OCI-LY3 (cell line): ENCODE data around the gene EDN1.

Experiments
- H2AFZ ChIP-seq: fragments of 200-600, 300-600 bp; shearing (Covaris generic); 2 replicates; pipeline ENCODE4 v1.6.0; 2014; ENCODE audit warnings: antibody characterized with exemption, low read depth, low read length
- H3K27ac ChIP-seq: fragments of 200-600, 300-600 bp; sonication (generic); 2 replicates; pipeline ENCODE4 v1.5.1; 2014; ENCODE audit warnings: mild to moderate bottlenecking, low read length, moderate library complexity, mixed read lengths
- H3K27me3 ChIP-seq: fragments of 200-600, 300-600 bp; sonication (generic); 2 replicates; pipeline ENCODE4 v1.6.1; 2014; ENCODE audit warnings: low read depth, low read length, mixed read lengths
- H3K36me3 ChIP-seq: fragments of 200-600, 300-600 bp; sonication (generic); replicated peaks from 2 replicates; pipeline ENCODE3; 2014; ENCODE audit warnings: low read depth, low read length, mixed read lengths
- H3K4me1 ChIP-seq: fragments of 300-600, 200-600 bp; sonication (generic); 2 replicates; pipeline ENCODE4 v1.6.1; 2014; ENCODE audit warnings: low read length, mixed read lengths
- H3K4me2 ChIP-seq: fragments of 200-600, 300-600 bp; sonication (generic); 2 replicates; pipeline ENCODE4 v1.6.1; 2014; ENCODE audit warnings: low read length, mixed read lengths
- H3K4me3 ChIP-seq: fragments of 300-600, 200-600 bp; sonication (generic); 2 replicates; pipeline ENCODE4 v1.5.1; 2014; ENCODE audit warnings: antibody characterized with exemption, mild to moderate bottlenecking, low read length, moderate library complexity
- H3K79me2 ChIP-seq: fragments of 300-600, 200-600 bp; shearing (Covaris generic); 2 replicates; pipeline ENCODE4 v1.6.1; 2014; ENCODE audit warnings: mild to moderate bottlenecking, low read length, mixed read lengths
- H3K9ac ChIP-seq: fragments of 300-600, 200-600 bp; shearing (Covaris generic); 2 replicates; pipeline ENCODE4 v1.6.0; 2014; ENCODE audit warnings: mild to moderate bottlenecking, low read length, moderate library complexity
- H3K9me3 ChIP-seq: fragments of 200-600, 300-600 bp; shearing (Covaris generic); 2 replicates; pipeline ENCODE4 v1.6.1; 2014; ENCODE audit warnings: low read length, mixed read lengths; ENCODE audit not compliant: insufficient read depth
- H4K20me1 ChIP-seq: fragments of 200-600, 300-600 bp; sonication (generic); 2 replicates; pipeline ENCODE4 v1.6.1; 2016; ENCODE audit warnings: low read length, mixed read lengths; ENCODE audit not compliant: insufficient read depth
- CTCF ChIP-seq: fragments of 200-600, 300-600 bp; sonication (generic); IDR thresholded peaks from 2 replicates; pipeline ENCODE4 v1.5.1; 2014; ENCODE audit warnings: antibody characterized with exemption, low read length, low read depth
- EZH2phosphoT487 ChIP-seq: fragments of 200-600 bp; shearing (Covaris generic); IDR thresholded peaks from 2 replicates; pipeline ENCODE4 v1.6.1; 2018; ENCODE audit warnings: antibody characterized with exemption, mixed run types, low read depth

Gene EDN1

GRCh38 chr6:12276930-12277315, 13.2 kb upstream of the EDN1 start:
- H3K9ac ChIP-seq = no peak overlapping the region
- H3K9me3 ChIP-seq = no peaks in the 10 kb centered on the region
- no peaks in the 10 kb centered on the region for H3K36me3 ChIP-seq
- no peak overlapping the region for H3K4me3 ChIP-seq
- peaks cover 6% of the 10 kb centered on the region; the same call in 1 of the 2 replicates for H3K27me3 ChIP-seq
- no peak overlapping the region for H3K27ac ChIP-seq
- no peak overlapping the region for H2AFZ ChIP-seq
- H3K79me2 ChIP-seq = no peaks in the 10 kb centered on the region
- no peaks in the 10 kb centered on the region for H4K20me1 ChIP-seq
- TF ChIP-seq CTCF (no peak), EZH2phosphoT487 (no peak)
- H3K4me2 ChIP-seq = no peak overlapping the region
- H3K4me1 ChIP-seq = no peaks in the 10 kb centered on the region

- no peaks in the 10 kb centered on the region for H4K20me1 ChIP-seq
- H3K79me2 ChIP-seq = no peaks in the 10 kb centered on the region
- no peaks in the 10 kb centered on the region for H3K36me3 ChIP-seq
- H3K9me3 ChIP-seq = no peaks in the 10 kb centered on the region
- peaks cover 8% of the 10 kb centered on the region; the same call in 1 of the 2 replicates for H3K27me3 ChIP-seq
- H3K4me1 ChIP-seq = no peaks in the 10 kb centered on the region
- H3K4me3 ChIP-seq = no peak overlapping the region
- H3K9ac ChIP-seq = no peak overlapping the region
- H2AFZ ChIP-seq = no peak overlapping the region
- TF ChIP-seq EZH2phosphoT487 (no peak), CTCF (no peak)
- no peak overlapping the region for H3K4me2 ChIP-seq
- H3K27ac ChIP-seq = no peak overlapping the region
These were observed 12.8 kb upstream of the EDN1 start for GRCh38 chr6:12277386-12277785.

GRCh38 chr6:12278915-12279314, 11.2 kb upstream of the EDN1 start:
- Histone ChIP-seq H3K9ac (no peak overlapping the region), H3K27me3 (peaks cover 23% of the 10 kb centered on the region), H3K79me2 (no peaks in the 10 kb centered on the region), H3K4me2 (no peak overlapping the region), H4K20me1 (no peaks in the 10 kb centered on the region), H3K9me3 (no peaks in the 10 kb centered on the region), H3K36me3 (no peaks in the 10 kb centered on the region), H2AFZ (no peak overlapping the region), H3K4me1 (no peaks in the 10 kb centered on the region), H3K27ac (no peak overlapping the region), H3K4me3 (no peak overlapping the region)
- TF ChIP-seq CTCF = no peak
- TF ChIP-seq EZH2phosphoT487 = no peak

GRCh38 chr6:12279322-12280091, 10.7 kb upstream of the EDN1 start:
- no peak for TF ChIP-seq EZH2phosphoT487
- TF ChIP-seq CTCF = no peak
- Histone ChIP-seq H2AFZ (no peak overlapping the region), H3K4me2 (no peak overlapping the region)

More at GRCh38 chr6:12279322-12280091, 10.7 kb upstream of the EDN1 start:
- Histone ChIP-seq H3K4me3 (no peak overlapping the region), H3K9me3 (no peaks in the 10 kb centered on the region), H4K20me1 (no peaks in the 10 kb centered on the region), H3K9ac (no peak overlapping the region), H3K27me3 (peaks cover 26% of the 10 kb centered on the region), H3K36me3 (no peaks in the 10 kb centered on the region), H3K79me2 (no peaks in the 10 kb centered on the region), H3K4me1 (no peaks in the 10 kb centered on the region), H3K27ac (no peak overlapping the region)
